CD8-positive, alpha-beta memory T cell (primary cell): Measurements from ENCODE around the gene LBHD2. TPM values are rescaled to one million over a fixed set of nuclear protein-coding genes. Genes with fewer than 3 reads are reported as not detected.

Experiments
- CTCF ChIA-PET: fragments of 350-600 bp; sonication (Branson Sonifier 250); formaldehyde crosslinking; loops from one replicate; lab custom pipeline; 2021; ENCODE audit warnings: antibody characterized with exemption; lab: Charles Lee
- POLR2A ChIA-PET: fragments of 350-600 bp; sonication (Branson Sonifier 250); formaldehyde crosslinking; loops from one replicate; lab custom pipeline; 2021; ENCODE audit warnings: antibody characterized with exemption; lab: Charles Lee
- DNase-seq, 5 donors: peaks; one replicate each; pipeline versions ENCODE4 v3.0.0 to v3.0.0-alpha.2; 2020 to 2022; ENCODE audit warnings: mixed read lengths in 1 of 5
- H3K27ac ChIP-seq: one replicate; pipeline ENCODE4 v1.7.0; 2013; ENCODE audit warnings: low read depth, mild to moderate bottlenecking, low read length, moderate library complexity
- H3K27me3 ChIP-seq: 2 replicates; pipeline ENCODE4 v1.7.0; 2013; ENCODE audit warnings: low read length, mild to moderate bottlenecking; ENCODE audit not compliant: insufficient read depth, poor library complexity, severe bottlenecking
- H3K36me3 ChIP-seq: 2 replicates; pipeline ENCODE4 v1.7.0; 2013; ENCODE audit warnings: mild to moderate bottlenecking, low read length, moderate library complexity; ENCODE audit not compliant: insufficient read depth
- H3K4me1 ChIP-seq: 2 replicates; pipeline ENCODE4 v1.7.0; 2013; ENCODE audit warnings: mild to moderate bottlenecking, low read length, moderate library complexity; ENCODE audit not compliant: insufficient read depth
- H3K4me3 ChIP-seq: 2 replicates; pipeline ENCODE4 v1.7.0; 2013; ENCODE audit warnings: mild to moderate bottlenecking, low read length
- H3K9me3 ChIP-seq: 2 replicates; pipeline ENCODE4 v1.7.0; 2013; ENCODE audit warnings: mild to moderate bottlenecking, low read length
- H3K27ac Mint-ChIP-seq, 8 donors: one replicate each; pipeline ENCODE4 v1.8.0; 2020 to 2021; ENCODE audit warnings: mixed read lengths in 8 of 8, mild to moderate bottlenecking in 6 of 8, inconsistent platforms in 3 of 8, moderate library complexity in 3 of 8
- H3K27me3 Mint-ChIP-seq, 2 donors: one replicate each; pipeline ENCODE4 v1.8.0; 2020 to 2021; ENCODE audit warnings: mixed read lengths in 2 of 2, mild to moderate bottlenecking in 1 of 2, moderate library complexity in 1 of 2
- H3K36me3 Mint-ChIP-seq, 3 donors: one replicate each; pipeline ENCODE4 v1.8.0; 2020 to 2021; ENCODE audit warnings: mixed read lengths in 3 of 3, inconsistent platforms in 1 of 3, mild to moderate bottlenecking in 1 of 3
- H3K4me1 Mint-ChIP-seq, 3 donors: one replicate each; pipeline ENCODE4 v1.8.0; 2020 to 2021; ENCODE audit warnings: mixed read lengths in 3 of 3, inconsistent platforms in 1 of 3, mild to moderate bottlenecking in 1 of 3
- H3K4me3 Mint-ChIP-seq, 7 donors: one replicate each; pipeline ENCODE4 v1.8.0; 2020 to 2021; ENCODE audit warnings: mixed read lengths in 7 of 7, mild to moderate bottlenecking in 6 of 7, moderate library complexity in 4 of 7, inconsistent platforms in 2 of 7
- H3K9me3 Mint-ChIP-seq, 5 donors: one replicate each; pipeline ENCODE4 v1.8.0; 2020 to 2022; ENCODE audit warnings: mixed read lengths in 5 of 5, mild to moderate bottlenecking in 3 of 5, moderate library complexity in 2 of 5, inconsistent platforms in 1 of 5
- polyA plus RNA-seq: library from polyadenylated mRNA; unstranded; fragments of 300-500 nt; fragmentation: Illumina TruSeq; gene quantifications from one replicate; pipeline ENCODE4 v1.2.3, GENCODE V29; 2021
- total RNA-seq, 2 experiments: library from RNA; stranded (reverse); gene quantifications; one replicate each; pipeline ENCODE4 v1.2.3, GENCODE V29; 2021

The LBHD2 gene
- total and polyA plus RNA-seq, 3 experiments from 2014 or later: not detected

DNA sequence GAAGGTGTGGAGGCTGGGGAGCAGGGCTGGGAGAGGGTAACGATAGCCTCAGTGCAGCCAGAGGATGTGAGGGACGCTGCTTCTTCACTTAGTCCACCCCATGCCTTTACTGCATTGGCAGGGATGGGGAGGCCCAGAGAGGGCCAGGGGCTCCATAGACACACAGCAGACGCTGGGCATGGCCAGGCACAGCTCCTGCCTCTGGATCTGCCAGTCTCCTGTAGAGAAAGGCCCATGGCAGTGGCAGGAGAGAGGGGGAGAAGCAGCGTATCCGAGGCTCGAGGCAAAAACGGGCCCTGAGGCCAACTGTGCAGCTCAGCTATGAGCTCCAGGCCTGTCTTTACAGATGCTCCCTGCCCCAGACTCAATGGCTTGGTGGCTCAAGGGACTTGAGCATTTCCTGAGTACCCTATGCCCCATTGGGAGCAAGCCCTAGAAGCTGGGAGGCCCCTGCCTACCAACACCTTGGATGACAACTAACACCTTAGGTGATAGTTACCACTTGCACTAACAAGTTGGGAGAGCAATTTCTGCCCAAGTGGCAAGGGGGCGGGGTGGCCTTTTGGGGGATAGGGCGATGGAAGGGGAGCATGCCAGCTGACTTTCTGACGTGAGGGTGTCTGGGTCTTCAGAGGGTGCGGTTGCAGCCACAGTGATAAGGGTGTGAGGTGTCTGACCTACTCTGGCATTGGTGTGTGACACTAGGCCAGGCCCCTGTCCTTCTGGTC, 5.0 kb upstream of the LBHD2 start:
- peaks cover 4 to 5% of the 10 kb centered on the region in 2 donors for H3K27me3 Mint-ChIP-seq
- no peak overlapping the region for H3K27ac Mint-ChIP-seq
- no peaks in the 10 kb centered on the region for H3K36me3 ChIP-seq
- H3K9me3 ChIP-seq: no peaks in the 10 kb centered on the region
- H3K27ac ChIP-seq: no peak overlapping the region
- no peaks in the 10 kb centered on the region for H3K4me1 ChIP-seq
- ChIA-PET CTCF (interaction anchor here (0.9 to 1.2 kb wide), 2 partner anchors 26 to 386 kb away, joined by 3 to 4 read pairs; no protein-coding TSS in a partner anchor), POLR2A (no interaction called here)
- peak in 1 of 5 donors; percentile 40 for DNase-seq
- H3K4me3 Mint-ChIP-seq: no peak overlapping the region
- no peaks in the 10 kb centered on the region for H3K27me3 ChIP-seq
- H3K9me3 Mint-ChIP-seq: no peaks in the 10 kb centered on the region
- peaks cover 0 to 6% (median 5%) of the 10 kb centered on the region in 3 donors for H3K4me1 Mint-ChIP-seq
- H3K4me3 ChIP-seq: no peak overlapping the region
- no peaks in the 10 kb centered on the region for H3K36me3 Mint-ChIP-seq

DNA sequence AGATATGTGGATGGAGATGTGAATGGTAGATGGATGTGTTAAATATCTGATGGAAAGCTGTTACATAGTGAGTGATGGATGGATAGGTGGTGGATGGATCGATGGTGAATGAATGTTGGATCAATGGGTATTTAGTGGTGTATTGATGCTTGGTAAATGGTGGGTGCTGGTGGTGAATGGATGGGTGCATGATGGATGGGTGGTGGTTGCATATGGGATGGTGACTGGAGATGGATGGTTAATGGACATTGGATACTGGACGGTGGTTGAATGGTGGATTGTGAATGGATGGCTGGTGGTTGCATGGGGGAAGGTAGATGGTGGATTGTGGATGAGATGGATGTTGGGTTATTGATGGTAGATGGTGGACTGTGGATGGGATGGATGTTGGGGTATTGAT, 2.1 kb upstream of the LBHD2 start:
- no peaks in the 10 kb centered on the region for H3K9me3 Mint-ChIP-seq
- Histone ChIP-seq H3K27me3 (no peaks in the 10 kb centered on the region), H3K9me3 (no peaks in the 10 kb centered on the region), H3K27ac (no peak overlapping the region), H3K36me3 (no peaks in the 10 kb centered on the region), H3K4me1 (no peaks in the 10 kb centered on the region), H3K4me3 (no peak overlapping the region)
- H3K4me3 Mint-ChIP-seq: no peak overlapping the region
- ChIA-PET POLR2A (no interaction called here), CTCF (no interaction called here)
- no peak overlapping the region for H3K27ac Mint-ChIP-seq
- H3K4me1 Mint-ChIP-seq: peaks cover 0 to 2% (median 0%) of the 10 kb centered on the region in 3 donors
- H3K27me3 Mint-ChIP-seq: peaks cover 11 to 13% of the 10 kb centered on the region in 2 donors
- no peaks in the 10 kb centered on the region for H3K36me3 Mint-ChIP-seq
- DNase-seq: no peak

DNA sequence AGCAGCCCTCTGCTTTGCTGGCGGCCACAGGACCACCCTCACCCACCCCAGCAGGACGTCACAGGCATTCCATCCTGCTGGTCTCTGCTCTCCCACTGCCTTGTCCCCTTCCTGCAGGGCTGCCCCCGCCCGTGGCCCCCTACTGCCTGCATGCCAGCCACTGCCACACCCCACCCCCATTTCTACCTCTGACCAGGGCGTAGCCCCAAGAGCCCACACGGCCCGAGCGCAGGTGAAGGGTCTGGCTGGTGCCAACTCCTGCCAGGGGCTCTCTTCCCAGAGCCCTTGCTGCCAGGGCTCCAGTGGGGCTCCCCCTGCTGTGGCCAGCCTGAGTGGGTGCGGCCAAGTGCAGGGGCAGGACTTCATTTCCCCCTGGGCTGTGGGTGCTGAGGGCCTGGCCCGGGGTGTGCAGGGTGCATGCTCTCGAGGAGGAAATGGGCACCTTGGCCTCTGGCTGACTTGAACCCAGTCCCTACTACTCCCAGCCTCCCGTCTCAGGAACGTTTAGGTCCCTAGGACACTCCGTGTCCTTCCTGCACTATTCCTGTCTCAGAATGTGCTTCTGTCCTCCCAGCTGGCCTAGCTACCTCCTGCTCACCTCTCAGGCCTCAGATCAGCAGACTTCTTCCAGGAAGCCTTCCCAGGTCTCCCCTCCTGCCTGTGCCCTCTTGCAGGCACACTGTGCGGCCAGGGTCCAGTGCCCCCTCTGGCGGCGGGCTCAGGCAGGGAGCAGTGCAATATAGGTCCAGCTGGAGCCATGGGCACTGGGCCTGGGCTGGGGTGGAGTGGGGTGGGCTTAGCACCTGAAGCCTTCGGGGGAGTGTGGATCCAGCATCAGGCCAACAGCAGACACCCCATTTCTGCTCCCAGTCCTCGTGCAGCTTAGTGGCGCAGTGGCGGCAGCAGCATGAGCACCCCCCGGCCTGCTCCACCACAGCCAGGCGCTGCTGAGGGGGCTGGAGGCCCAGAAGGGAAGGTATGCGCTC, 1.4 kb downstream of the LBHD2 start:
- H3K36me3 ChIP-seq: no peaks in the 10 kb centered on the region
- peaks cover 12 to 22% of the 10 kb centered on the region in 2 donors for H3K27me3 Mint-ChIP-seq
- ChIA-PET POLR2A (no interaction called here), CTCF (no interaction called here)
- H3K9me3 Mint-ChIP-seq: no peaks in the 10 kb centered on the region
- no peak overlapping the region for H3K27ac ChIP-seq
- no peak overlapping the region for H3K27ac Mint-ChIP-seq
- no peaks in the 10 kb centered on the region for H3K36me3 Mint-ChIP-seq
- H3K4me3 ChIP-seq: no peak overlapping the region
- no peaks in the 10 kb centered on the region for H3K9me3 ChIP-seq
- no peak for DNase-seq
- no peak overlapping the region for H3K4me3 Mint-ChIP-seq
- no peaks in the 10 kb centered on the region for H3K4me1 ChIP-seq
- H3K4me1 Mint-ChIP-seq: no peaks in the 10 kb centered on the region
- H3K27me3 ChIP-seq: no peaks in the 10 kb centered on the region

- H3K27me3 Mint-ChIP-seq: peaks cover 12 to 22% of the 10 kb centered on the region in 2 donors
Observed at GRCh38 chr14:103086771-103087342, 2.8 kb downstream of the LBHD2 start.

DNA sequence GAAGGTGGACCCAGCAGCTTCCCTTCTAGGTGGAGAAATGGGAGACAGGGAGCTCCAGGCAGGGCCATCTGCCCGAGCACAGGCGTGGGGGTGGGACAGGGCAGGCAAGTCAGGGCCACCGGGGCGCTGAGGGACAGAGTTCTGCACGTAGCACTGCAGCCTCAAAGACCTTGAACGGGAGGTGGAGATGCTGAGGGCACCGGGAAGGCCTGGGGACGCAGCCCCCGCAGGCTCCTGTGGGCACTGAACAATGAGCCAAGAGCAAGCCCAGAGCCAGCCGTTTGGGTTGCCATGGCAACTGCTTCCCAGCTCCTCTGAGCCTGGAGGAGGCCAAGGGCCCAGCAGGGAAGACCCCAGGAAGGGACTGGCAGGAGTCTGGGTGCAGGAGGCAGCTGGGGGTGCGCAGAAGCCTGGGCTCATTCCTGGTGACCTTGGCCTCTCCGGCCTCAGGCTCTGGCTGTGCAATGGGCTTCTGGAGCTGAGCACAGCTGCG, 3.4 kb downstream of the LBHD2 start:
- Histone ChIP-seq H3K4me3 (no peak overlapping the region), H3K9me3 (no peaks in the 10 kb centered on the region), H3K36me3 (no peaks in the 10 kb centered on the region), H3K27ac (no peak overlapping the region), H3K4me1 (peaks cover 6% of the 10 kb centered on the region), H3K27me3 (no peaks in the 10 kb centered on the region)
- H3K36me3 Mint-ChIP-seq: no peaks in the 10 kb centered on the region
- H3K9me3 Mint-ChIP-seq: no peaks in the 10 kb centered on the region
- POLR2A ChIA-PET: no interaction called here
- H3K4me1 Mint-ChIP-seq: peaks cover 0 to 7% (median 0%) of the 10 kb centered on the region in 3 donors
- H3K4me3 Mint-ChIP-seq: no peak overlapping the region
- CTCF ChIA-PET: interaction anchor here (1.0 to 1.7 kb wide), 2 partner anchors 18 to 19 kb away, joined by 3 to 8 read pairs; no protein-coding TSS in a partner anchor
- no peak for DNase-seq
- H3K27me3 Mint-ChIP-seq: peaks cover 12 to 22% of the 10 kb centered on the region in 2 donors
- no peak overlapping the region for H3K27ac Mint-ChIP-seq

More at GRCh38 chr14:103086771-103087342, 2.8 kb downstream of the LBHD2 start:
- H3K4me1 Mint-ChIP-seq: peaks cover 0 to 6% (median 0%) of the 10 kb centered on the region in 3 donors
- Histone ChIP-seq H3K4me3 (no peak overlapping the region), H3K9me3 (no peaks in the 10 kb centered on the region), H3K27me3 (no peaks in the 10 kb centered on the region), H3K4me1 (peaks cover 6% of the 10 kb centered on the region), H3K36me3 (no peaks in the 10 kb centered on the region), H3K27ac (no peak overlapping the region)
- H3K4me3 Mint-ChIP-seq: no peak overlapping the region
- H3K36me3 Mint-ChIP-seq: no peaks in the 10 kb centered on the region
- DNase-seq: no peak
- CTCF ChIA-PET: interaction anchor here (1.0 to 1.7 kb wide), 2 partner anchors 18 to 20 kb away, joined by 3 to 8 read pairs; no protein-coding TSS in a partner anchor
- POLR2A ChIA-PET: no interaction called here
- no peak overlapping the region for H3K27ac Mint-ChIP-seq
- H3K9me3 Mint-ChIP-seq: no peaks in the 10 kb centered on the region

DNA sequence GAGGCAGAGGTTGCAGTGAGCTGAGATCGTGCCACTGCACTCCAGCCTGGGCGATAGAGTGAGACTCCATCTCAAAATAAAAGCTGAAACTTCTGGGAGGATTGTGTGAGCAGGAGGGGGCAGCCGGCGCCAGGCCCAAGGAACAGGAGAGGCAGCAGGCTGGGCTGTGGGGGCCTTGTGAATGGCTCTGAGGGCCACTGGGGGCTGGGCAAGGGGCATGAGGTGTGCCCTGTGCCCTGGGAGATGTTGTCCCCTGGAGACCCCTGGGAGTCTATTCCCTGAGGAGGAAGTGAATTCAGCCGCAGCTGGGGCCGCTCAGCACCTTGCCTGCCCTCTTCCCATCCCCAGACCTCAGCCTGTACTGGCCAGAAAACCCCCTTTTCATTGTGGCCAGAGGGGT, 4.9 kb downstream of the LBHD2 start:
- H3K27ac ChIP-seq: no peak overlapping the region
- H3K4me3 ChIP-seq: no peak overlapping the region
- peaks cover 12 to 22% of the 10 kb centered on the region in 2 donors for H3K27me3 Mint-ChIP-seq
- H3K4me3 Mint-ChIP-seq: no peak overlapping the region
- no peaks in the 10 kb centered on the region for H3K27me3 ChIP-seq
- POLR2A ChIA-PET: no interaction called here
- CTCF ChIA-PET: no interaction called here
- H3K4me1 Mint-ChIP-seq: peaks cover 0 to 7% (median 0%) of the 10 kb centered on the region in 3 donors
- no peaks in the 10 kb centered on the region for H3K9me3 Mint-ChIP-seq
- H3K27ac Mint-ChIP-seq: no peak overlapping the region
- no peaks in the 10 kb centered on the region for H3K36me3 Mint-ChIP-seq
- no peaks in the 10 kb centered on the region for H3K36me3 ChIP-seq
- DNase-seq: no peak
- no peaks in the 10 kb centered on the region for H3K9me3 ChIP-seq
- H3K4me1 ChIP-seq: peaks cover 6% of the 10 kb centered on the region

GRCh38 chr14:103089386-103090335, 5.7 kb downstream of the LBHD2 start:
- CTCF ChIA-PET: interaction anchor here (0.9 kb wide), 1 partner anchor 395 kb away, joined by 4 read pairs; no protein-coding TSS in a partner anchor
- no peak for DNase-seq
- Mint-ChIP-seq H3K27ac (no peak overlapping the region), H3K27me3 (peaks cover 10 to 19% of the 10 kb centered on the region in 2 donors), H3K9me3 (no peaks in the 10 kb centered on the region), H3K4me1 (peaks cover 0 to 7% (median 0%) of the 10 kb centered on the region in 3 donors), H3K36me3 (no peaks in the 10 kb centered on the region), H3K4me3 (no peak overlapping the region)
- peaks cover 6% of the 10 kb centered on the region for H3K4me1 ChIP-seq
- H3K9me3 ChIP-seq: no peaks in the 10 kb centered on the region
- POLR2A ChIA-PET: no interaction called here
- no peaks in the 10 kb centered on the region for H3K36me3 ChIP-seq
- no peaks in the 10 kb centered on the region for H3K27me3 ChIP-seq
- H3K27ac ChIP-seq: no peak overlapping the region
- H3K4me3 ChIP-seq: no peak overlapping the region
